ENCODE data around the gene SNAP47.
"Not testable (repeated sequence)": the region's sequence is repeated elsewhere in the genome, so short reads cannot be mapped to it uniquely, and the experiment has no call there.

The SNAP47 gene

GRCh38 chr1:227734856-227735538 is at the start of gene SNAP47, which contains the start of gene JMJD4:
SNAP47 (plus strand) TSS chr1:227735435; CDS start chr1:227747737, 12,302 bp downstream.
JMJD4 (minus strand) TSS chr1:227735302; CDS start chr1:227735273, 29 bp downstream.
- DNase-seq = peak; percentile 84 to 98 (median 88)
- intact Hi-C loops (cut with DNase I) = loop anchor here (10.0 kb wide), 2 partner anchors 170 to 350 kb away; partner anchors contain the start of genes ARF1 and ZNF678

DNA sequence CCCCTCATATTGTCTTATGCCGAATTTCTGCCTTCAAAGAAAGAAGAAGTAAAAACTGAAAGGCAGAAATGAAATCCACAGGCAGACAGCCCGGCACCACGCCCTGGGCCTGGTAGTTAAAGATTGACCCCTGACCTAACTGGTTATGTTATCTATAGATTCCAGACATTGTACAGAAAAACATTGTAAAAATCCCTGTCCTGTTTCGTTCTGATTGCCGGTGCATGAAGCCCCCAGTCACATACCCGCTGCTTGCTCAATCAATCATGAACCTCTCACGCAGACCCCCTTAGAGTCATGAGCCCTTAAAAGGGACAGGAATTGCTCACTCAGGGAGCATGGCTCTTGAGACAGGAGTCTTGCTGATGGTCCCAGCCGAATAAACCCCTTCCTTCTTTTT is 49.4 kb upstream of the SNAP47 start:
- intact Hi-C loops (cut with DNase I) = no loop called here
- no peak for DNase-seq

DNA sequence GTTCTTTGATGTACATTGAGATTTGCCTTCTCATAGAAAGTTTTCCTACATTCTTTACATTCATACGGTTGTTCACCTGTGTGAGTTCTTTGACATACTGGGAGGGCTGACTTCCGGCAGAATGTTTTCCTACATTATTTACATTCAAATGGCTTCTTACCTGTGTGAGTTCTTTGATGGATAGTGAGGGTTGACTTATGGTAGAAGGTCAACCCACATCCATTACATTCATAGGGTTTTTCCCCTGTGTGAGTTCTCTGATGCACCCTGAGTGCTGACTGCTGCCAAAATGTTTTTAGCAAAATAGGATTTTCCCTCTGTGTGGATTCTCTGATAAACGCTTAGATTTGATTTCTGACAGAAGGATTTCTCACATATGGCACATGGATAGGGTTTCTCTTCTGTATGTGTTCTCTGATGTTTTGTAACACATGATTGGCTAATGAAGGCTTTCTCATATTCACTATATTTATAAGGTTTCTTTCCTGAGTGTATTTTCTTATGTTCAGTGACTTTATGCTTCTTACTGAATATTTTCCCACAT is 37.8 kb upstream of the SNAP47 start:
- intact Hi-C loops (cut with DNase I) = no loop called here
- DNase-seq = no peak

DNA sequence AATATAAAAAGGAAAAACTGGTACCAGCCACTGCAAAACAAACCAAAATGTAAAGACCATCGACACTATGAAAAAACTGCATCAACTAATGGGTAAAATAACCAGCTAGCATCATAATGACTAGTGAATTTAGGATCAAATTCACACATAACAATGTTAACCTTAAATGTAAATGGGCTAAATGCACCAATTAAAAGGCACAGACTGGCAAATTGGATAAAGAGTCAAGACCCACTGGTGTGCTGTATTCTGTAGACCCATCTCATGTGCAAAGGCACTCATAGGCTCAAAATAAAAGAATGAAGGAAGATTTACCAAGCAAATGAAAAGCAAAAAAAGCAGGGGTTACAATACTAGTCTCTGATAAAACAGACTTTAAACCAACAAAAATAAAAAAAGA is 33.6 kb upstream of the SNAP47 start:
- intact Hi-C loops (cut with DNase I); DNase-seq: not testable (repeated sequence)

GRCh38 chr1:227707846-227708245 is 27.4 kb upstream of the SNAP47 start:
- intact Hi-C loops (cut with DNase I) = no loop called here
- no peak for DNase-seq

DNA sequence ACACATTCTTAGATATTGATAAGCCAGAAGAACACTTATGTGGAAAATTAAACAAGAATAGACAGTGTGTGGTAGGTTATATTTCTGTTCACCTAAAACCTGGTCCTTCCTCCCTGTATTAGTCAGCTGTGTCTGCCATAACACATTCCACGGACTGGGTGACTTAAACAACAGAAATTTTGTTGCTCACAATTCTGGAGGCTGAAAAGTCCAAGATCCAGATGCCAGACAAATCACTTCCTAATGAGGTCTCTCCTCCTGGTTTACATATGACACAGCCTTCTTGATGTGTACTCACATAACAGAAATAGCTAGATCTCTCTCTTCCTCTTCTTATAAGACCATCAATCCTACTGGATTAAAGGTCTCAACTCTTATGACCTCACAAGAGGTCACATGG is 25.8 kb upstream of the SNAP47 start:
- intact Hi-C loops (cut with DNase I) = no loop called here

DNA sequence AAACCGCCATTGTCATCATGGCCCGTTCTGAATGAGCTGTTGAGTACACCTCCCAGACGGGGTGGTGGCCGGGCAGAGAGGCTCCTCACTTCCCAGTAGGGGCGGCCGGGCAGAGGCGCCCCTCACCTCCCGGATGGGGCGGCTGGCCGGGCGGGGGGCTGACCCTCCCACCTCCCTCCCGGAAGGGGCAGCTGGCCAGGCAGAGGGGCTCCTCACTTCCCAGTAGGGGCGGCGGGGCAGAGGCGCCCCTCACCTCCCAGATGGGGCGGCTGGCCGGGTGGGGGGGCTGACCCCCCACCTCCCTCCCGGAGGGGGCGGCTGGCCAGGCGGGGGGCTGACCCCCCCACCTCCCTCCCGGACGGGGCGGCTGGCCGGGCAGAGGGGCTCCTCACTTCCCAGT is 24.8 kb upstream of the SNAP47 start:
- intact Hi-C loops (cut with DNase I) = not testable (repeated sequence)

More for the DNA sequence above, 25.8 kb upstream of the SNAP47 start:
- DNase-seq = no peak

GRCh38 chr1:227712648-227713047 is 22.6 kb upstream of the SNAP47 start:
- no peak for DNase-seq
- intact Hi-C loops (cut with DNase I) = no loop called here

More for the DNA sequence above, 24.8 kb upstream of the SNAP47 start:
- not testable (repeated sequence) for DNase-seq

DNA sequence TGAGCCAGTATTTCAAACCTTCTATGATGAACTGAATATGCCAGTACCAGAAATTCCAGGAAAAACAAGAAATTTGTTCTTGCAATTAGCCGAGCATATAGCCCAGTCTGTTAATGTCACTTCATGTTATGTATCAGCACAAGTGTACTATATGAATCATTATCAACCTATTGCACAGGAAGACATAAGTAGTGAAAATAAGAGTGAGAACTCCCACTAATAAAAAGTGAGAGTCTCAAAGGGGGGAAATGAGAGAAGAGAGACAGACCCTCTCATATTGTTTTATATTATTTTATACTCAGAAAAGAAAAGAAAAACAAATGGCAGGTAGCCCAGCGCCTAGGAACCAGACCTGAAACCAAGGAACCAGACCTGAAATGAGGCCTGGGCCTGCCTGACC is 16.3 kb upstream of the SNAP47 start:
- intact Hi-C loops (cut with DNase I) = no loop called here
- DNase-seq = no peak

DNA sequence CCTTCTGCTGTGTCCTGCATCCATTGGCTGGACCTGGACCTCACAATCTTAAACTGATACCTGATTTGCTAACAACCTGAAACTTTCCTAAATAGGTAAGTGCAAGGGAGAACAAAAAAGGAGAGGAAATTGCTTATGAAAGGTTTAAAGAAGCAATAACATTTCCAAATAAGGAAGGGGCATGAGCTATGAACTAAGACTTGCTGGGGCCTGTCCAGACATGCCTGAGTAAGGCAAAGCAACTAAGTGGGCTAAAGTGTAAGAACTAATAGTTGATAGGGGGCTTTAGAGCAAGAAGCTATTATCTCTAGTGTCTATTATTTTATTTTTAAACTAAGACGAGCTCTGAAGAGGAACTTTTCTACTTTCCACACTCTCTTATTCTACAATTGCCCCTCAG is 11.8 kb upstream of the SNAP47 start:
- no peak for DNase-seq
- intact Hi-C loops (cut with DNase I) = no loop called here

GRCh38 chr1:227725046-227725445 is 10.2 kb upstream of the SNAP47 start:
- intact Hi-C loops (cut with DNase I) = no loop called here
- no peak for DNase-seq

DNA sequence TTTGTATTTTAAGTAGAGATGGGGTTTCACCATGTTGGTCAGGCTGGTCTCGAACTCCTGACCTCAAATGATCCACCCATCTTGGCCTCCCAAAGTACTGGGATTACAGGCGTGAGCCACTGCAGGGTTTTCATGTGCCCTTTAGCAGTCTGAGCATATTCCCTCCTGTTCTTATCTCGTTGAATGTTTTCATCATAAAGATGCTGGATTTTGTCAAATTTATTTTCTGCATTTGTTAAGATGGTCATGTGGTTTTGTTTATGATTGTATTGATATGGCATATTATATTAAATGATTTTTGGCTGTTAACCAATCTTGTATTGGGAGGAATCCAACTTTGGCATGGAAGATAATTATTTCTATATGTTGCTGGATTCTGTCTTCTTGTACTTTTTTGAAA is 8.9 kb upstream of the SNAP47 start:
- intact Hi-C loops (cut with DNase I) = no loop called here
- no peak for DNase-seq

GRCh38 chr1:227726924-227727599 is 8.2 kb upstream of the SNAP47 start:
- DNase-seq = no peak
- intact Hi-C loops (cut with DNase I) = no loop called here

GRCh38 chr1:227728059-227728891 is 7.0 kb upstream of the SNAP47 start:
- DNase-seq = peak in 6 of 10 donors; percentile 37 to 90 (median 70)
- intact Hi-C loops (cut with DNase I) = no loop called here

DNA sequence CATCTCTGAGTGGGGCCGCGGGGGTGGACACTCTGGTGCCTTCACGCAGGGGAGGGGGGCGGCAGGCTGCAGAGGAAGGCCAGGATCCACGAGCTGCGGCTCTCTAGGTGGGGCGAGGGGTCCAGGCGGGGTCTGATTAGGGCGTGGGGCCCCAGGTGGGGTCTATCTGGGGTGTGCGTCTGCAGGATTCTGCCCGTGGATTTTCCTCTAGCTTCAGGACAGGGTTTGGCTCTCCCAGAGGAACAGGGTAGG is 6.4 kb upstream of the SNAP47 start:
- intact Hi-C loops (cut with DNase I) = no loop called here
- DNase-seq = peak in 2 of 10 donors; percentile 78 to 88

DNA sequence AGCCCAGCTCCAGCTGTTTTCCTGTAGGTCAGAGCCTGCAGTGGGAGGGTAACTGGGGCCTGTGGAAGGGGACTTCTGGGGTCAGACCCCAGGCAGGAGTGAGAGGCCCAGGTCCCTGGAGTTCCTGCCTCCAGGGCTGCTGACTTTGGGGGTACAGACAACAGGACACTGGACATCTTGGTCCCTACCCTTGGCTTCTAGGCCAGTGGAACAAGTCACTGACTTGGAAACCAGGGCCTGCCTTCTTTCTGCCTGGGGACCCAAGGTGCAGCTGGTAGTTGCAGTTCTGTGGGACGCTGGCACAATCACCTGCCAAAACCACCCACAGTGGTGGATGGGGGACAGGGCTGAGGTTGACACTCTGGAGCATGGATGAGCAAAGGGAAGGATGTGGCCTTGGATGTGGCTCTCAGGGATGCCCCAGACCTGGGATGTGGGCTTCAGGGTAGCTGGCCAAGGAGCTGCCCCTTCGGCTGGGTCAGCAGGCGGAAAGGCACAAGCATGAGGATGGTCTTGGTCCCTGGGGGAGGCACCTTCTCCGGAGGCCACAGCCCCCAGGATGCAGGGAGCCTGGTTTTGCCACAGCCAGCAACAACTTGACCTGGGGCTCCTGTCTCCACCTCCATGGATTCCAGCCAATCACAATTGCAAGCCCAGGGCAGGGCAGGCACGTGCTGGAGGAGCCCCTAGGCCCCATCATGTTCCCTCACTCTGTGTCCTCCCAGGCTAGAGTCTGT is 5.9 kb upstream of the SNAP47 start:
- DNase-seq = peak in 1 of 10 donors; percentile 79
- intact Hi-C loops (cut with DNase I) = no loop called here

- intact Hi-C loops (cut with DNase I) = loop anchor here (10.0 kb wide), 2 partner anchors 165 to 355 kb away; partner anchors contain the start of genes ARF1 and ZNF678
- DNase-seq = peak; percentile 42 to 95 (median 63)
Measured at GRCh38 chr1:227729881-227730629, 5.2 kb upstream of the SNAP47 start.

DNA sequence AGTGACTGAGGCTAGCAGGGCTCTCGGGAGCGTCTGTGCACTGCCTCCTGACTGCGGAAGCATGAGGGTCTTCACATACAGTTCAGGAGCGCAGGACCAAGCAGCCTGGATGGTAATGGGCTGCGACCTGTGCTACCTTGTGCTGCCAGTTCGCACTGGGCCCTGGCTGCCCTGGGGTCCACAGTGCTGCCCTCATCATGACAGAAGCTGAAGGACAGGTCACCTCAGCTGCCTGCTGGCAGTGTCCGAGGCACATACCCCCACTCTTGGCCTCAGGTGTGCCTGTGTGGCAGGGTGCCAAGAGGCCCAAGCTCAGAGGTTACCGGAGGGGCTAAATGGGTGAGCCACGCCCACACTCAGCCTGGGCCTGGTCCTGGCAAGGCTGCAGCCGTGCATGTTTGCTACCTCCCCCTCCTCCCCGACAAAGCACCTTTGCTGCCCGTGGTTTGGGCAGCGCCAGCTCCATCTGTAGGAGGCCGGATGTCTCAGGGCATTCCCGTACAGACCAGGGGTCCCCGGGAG is 4.5 kb upstream of the SNAP47 start:
- intact Hi-C loops (cut with DNase I) = loop anchor here (10.0 kb wide), 2 partner anchors 166 to 354 kb away; partner anchors contain the start of genes ARF1 and ZNF678
- DNase-seq = peak in 2 of 10 donors; percentile 69 to 72

DNA sequence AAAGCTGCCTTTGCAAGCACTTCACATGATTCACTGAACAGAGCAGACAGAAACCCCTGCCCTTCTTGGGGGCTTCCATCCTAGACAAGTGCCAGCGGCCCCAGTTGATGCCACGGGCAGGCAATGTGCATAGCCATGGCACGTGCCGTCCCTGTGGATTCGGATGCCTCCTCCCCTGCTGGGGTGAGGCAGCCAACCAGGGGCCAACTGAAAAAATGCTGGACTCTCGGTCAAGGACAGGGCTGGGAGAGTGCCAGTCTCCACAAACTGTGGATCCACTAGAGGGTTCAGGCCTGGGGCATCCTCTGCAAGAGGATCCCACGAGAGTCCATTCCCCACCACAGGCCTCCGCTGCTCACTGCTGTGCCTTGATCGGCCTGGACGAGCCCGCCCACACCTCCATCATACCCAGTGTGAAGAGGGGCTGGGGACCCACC is 4.0 kb upstream of the SNAP47 start:
- peak in 1 of 10 donors; percentile 79 for DNase-seq
- intact Hi-C loops (cut with DNase I) = loop anchor here (10.0 kb wide), 2 partner anchors 166 to 354 kb away; partner anchors contain the start of genes ARF1 and ZNF678
